Activated CD8-positive, alpha-beta T cell treated with anti-CD3 and anti-CD28 coated beads for 36 hours (primary cell): ENCODE measurements around the gene DYRK1A. TPM values are rescaled to one million over a fixed set of nuclear protein-coding genes. Genes with fewer than 3 reads are reported as not detected.

ENCODE experiments used
- ATAC-seq: fragments of 200-7000 bp; cut with Tn5 transposase; one replicate; pipeline ENCODE4 v1.10.0; 2021; ENCODE audit warnings: mild to moderate bottlenecking, moderate library complexity
- CTCF ChIA-PET: fragments of 350-600 bp; sonication (Branson Sonifier 250); formaldehyde crosslinking; loops from one replicate; lab custom pipeline; 2021; ENCODE audit warnings: antibody characterized with exemption; lab: Charles Lee
- POLR2A ChIA-PET: fragments of 350-600 bp; sonication (Branson Sonifier 250); formaldehyde crosslinking; loops from one replicate; lab custom pipeline; 2021; ENCODE audit warnings: antibody characterized with exemption; lab: Charles Lee
- DNase-seq: peaks from one replicate; pipeline ENCODE4 v3.0.0-alpha.2; 2020
- H3K27ac Mint-ChIP-seq: one replicate; pipeline ENCODE4 v1.8.0; 2021; ENCODE audit warnings: mild to moderate bottlenecking, mixed read lengths
- H3K27me3 Mint-ChIP-seq: one replicate; pipeline ENCODE4 v1.8.0; 2021; ENCODE audit warnings: mixed read lengths
- H3K36me3 Mint-ChIP-seq: one replicate; pipeline ENCODE4 v1.8.0; 2021; ENCODE audit warnings: low read depth, mixed read lengths
- H3K4me1 Mint-ChIP-seq: one replicate; pipeline ENCODE4 v1.8.0; 2021; ENCODE audit warnings: low read depth, mixed read lengths
- H3K4me3 Mint-ChIP-seq: one replicate; pipeline ENCODE4 v1.8.0; 2021; ENCODE audit warnings: mild to moderate bottlenecking, moderate library complexity, mixed read lengths
- H3K9me3 Mint-ChIP-seq: one replicate; pipeline ENCODE4 v1.8.0; 2021; ENCODE audit warnings: mixed read lengths
- intact Hi-C: fragments of 100-400 bp; cut with micrococcal nuclease; formaldehyde crosslinking; loops from one replicate; pipeline ENCODE4 v1.10.0; 2022
- total RNA-seq, 2 experiments: library from RNA; stranded (reverse); gene quantifications; one replicate each; pipeline ENCODE4 v1.2.3, GENCODE V29; 2021
- TF ChIP-seq, protein P1 (sequence below): fragments of 200-600 bp; IDR thresholded peaks from one replicate; pipeline ENCODE4 v1.8.0; 2022; ENCODE audit warnings: antibody characterized with exemption, mild to moderate bottlenecking

The DYRK1A gene
- total RNA-seq, 2 experiments from 2014 or later, result 57.5 to 58.7 TPM

DNA sequence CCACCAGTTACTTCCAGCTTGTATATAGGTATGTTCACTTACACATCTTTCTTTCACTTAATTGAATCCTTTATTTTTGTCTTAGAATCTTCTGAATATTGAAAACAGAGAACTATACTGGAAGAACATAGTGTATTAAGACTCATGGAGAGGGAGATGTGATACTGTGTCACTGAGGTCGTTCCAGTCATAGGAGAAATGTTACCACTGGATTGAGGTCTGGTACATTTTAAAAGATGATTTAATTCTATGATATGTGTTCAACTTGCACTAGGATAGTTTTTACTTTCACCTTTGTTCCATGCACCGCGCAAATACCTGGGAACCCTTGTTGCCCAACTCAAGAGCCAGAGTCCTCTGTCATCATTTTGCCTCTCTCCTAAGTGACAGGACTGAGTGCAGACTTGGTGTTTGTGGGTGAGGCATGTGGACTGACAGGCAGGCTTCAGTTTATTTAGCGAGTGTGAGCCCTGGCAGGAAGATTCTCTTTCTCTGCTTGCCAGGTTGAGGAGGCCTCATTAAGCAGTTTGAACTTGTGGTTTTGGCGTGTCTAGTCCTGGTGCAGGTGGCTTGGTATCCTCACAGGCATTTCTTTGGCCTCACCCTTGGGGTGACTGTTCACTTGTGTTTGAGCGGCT, 63.7 kb downstream of the DYRK1A start:
- Mint-ChIP-seq H3K9me3 (peaks cover 1% of the 10 kb centered on the region), H3K4me3 (no peak overlapping the region), H3K27me3 (no peaks in the 10 kb centered on the region), H3K4me1 (peaks cover 58% of the 10 kb centered on the region), H3K27ac (peak overlapping the region; percentile 66), H3K36me3 (peaks cover 33% of the 10 kb centered on the region)
- ChIA-PET POLR2A (interaction anchor here (1.3 kb wide), 1 partner anchor 18 kb away, joined by 4 read pairs; no protein-coding TSS in a partner anchor), CTCF (interaction anchor here (1.1 kb wide), 1 partner anchor 12 kb away, joined by 3 read pairs; no protein-coding TSS in a partner anchor)
- ATAC-seq, result peak; percentile 17
- TF ChIP-seq, protein P1, sequence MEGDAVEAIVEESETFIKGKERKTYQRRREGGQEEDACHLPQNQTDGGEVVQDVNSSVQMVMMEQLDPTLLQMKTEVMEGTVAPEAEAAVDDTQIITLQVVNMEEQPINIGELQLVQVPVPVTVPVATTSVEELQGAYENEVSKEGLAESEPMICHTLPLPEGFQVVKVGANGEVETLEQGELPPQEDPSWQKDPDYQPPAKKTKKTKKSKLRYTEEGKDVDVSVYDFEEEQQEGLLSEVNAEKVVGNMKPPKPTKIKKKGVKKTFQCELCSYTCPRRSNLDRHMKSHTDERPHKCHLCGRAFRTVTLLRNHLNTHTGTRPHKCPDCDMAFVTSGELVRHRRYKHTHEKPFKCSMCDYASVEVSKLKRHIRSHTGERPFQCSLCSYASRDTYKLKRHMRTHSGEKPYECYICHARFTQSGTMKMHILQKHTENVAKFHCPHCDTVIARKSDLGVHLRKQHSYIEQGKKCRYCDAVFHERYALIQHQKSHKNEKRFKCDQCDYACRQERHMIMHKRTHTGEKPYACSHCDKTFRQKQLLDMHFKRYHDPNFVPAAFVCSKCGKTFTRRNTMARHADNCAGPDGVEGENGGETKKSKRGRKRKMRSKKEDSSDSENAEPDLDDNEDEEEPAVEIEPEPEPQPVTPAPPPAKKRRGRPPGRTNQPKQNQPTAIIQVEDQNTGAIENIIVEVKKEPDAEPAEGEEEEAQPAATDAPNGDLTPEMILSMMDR, result no peak
- intact Hi-C loops, result no loop called here
- no peak for DNase-seq

DNA sequence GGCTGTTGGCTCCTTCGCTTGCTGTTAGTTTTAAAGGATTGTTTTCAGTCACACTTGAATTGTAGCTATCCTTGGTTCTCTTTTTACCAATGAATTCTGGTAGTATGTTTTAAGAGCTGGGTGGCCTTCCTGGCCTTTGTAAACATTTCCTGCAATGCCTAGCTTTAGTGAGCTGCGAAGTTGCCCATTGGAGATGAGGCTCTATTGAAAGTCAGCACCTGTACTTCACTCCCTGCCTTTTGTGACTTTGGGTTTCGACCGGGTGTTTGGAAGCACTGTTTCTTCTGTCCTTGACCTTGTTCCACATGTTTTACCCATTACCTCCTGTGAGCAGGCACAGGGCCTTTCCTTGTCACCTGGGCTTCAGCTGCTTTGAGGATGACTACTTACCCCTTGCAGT, 64.7 kb downstream of the DYRK1A start:
- Mint-ChIP-seq H3K4me1 (peaks cover 53% of the 10 kb centered on the region), H3K4me3 (no peak overlapping the region), H3K36me3 (peaks cover 25% of the 10 kb centered on the region), H3K9me3 (no peaks in the 10 kb centered on the region), H3K27ac (peak overlapping the region; percentile 48), H3K27me3 (no peaks in the 10 kb centered on the region)
- intact Hi-C loops, result no loop called here
- ChIA-PET POLR2A (interaction anchor here (0.7 to 1.6 kb wide), 2 partner anchors 26 to 32 kb away, joined by 3 to 4 read pairs; no protein-coding TSS in a partner anchor), CTCF (interaction anchor here (0.9 to 2.1 kb wide), 5 partner anchors 12 to 30 kb away, joined by 3 to 6 read pairs (median 3); no protein-coding TSS in a partner anchor)
- no peak for ATAC-seq
- DNase-seq, result no peak
- TF ChIP-seq, protein P1, result no peak

DNA sequence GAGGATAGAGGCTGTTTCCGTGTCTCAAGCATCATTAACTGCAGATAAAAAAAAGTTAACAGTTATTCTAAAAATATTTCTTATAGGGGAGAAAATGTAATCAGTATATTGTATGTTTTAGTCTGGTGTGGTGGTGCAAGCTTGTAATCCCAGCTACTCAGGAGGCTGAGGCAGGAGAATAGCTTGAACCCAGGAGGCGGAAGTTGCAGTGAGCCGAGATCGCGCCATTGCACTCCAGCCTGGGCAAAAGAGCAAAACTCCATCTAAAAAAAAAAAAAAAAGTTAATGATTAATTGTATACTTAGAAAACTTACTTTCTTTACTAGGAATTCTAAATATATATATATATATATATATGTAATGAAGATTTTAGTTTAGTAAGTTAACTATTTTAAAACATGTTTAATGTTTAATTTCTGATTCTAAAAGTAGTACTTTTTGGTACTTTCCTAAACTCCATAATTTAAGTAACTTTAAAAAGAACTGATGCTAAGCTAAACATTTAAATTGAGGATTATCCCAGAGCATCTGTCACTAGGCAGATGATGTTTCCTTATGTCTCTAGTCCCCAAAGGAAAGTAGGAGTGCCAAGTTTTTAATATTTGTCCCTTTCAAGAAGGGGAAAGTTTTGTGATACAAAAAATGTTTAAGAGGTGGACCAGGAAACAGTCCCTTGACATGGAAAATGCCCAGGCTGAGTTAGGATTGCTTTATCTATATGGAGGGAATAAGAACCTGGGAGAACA, 66.3 kb downstream of the DYRK1A start:
- Mint-ChIP-seq H3K27ac (no peak overlapping the region), H3K27me3 (no peaks in the 10 kb centered on the region), H3K36me3 (peaks cover 24% of the 10 kb centered on the region), H3K4me1 (peaks cover 50% of the 10 kb centered on the region), H3K4me3 (no peak overlapping the region), H3K9me3 (no peaks in the 10 kb centered on the region)
- TF ChIP-seq, protein P1, result no peak
- CTCF ChIA-PET, result interaction anchor here (2.1 kb wide), 1 partner anchor 10 kb away, joined by 6 read pairs; no protein-coding TSS in a partner anchor
- intact Hi-C loops, result no loop called here
- DNase-seq (no peak), ATAC-seq (no peak)
- POLR2A ChIA-PET, result interaction anchor here (1.0 to 1.6 kb wide), 2 partner anchors 30 to 208 kb away, joined by 3 to 4 read pairs; no protein-coding TSS in a partner anchor

DNA sequence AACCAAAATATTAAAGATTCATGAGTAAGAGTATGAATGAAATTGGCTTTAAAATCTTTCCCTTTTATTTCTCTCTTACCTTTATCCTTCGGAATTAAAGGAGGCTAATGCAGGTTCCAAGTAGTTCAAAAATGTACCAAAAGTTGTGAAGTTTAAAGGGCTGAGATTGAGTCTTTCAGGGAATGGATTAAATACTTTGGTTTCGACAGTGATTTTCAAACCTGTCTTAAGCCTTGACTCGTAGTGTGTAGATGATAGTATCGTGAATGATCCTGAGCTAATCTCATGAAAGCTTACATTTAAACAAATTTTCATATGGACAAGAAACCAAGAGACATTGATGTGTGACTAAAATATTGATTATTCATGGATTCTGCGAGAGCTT, 66.9 kb downstream of the DYRK1A start:
- Mint-ChIP-seq H3K9me3 (no peaks in the 10 kb centered on the region), H3K4me3 (no peak overlapping the region), H3K27me3 (no peaks in the 10 kb centered on the region), H3K4me1 (peaks cover 46% of the 10 kb centered on the region), H3K36me3 (peaks cover 20% of the 10 kb centered on the region), H3K27ac (no peak overlapping the region)
- POLR2A ChIA-PET, result interaction anchor here (1.0 kb wide), 1 partner anchor 208 kb away, joined by 3 read pairs; no protein-coding TSS in a partner anchor
- TF ChIP-seq, protein P1, result no peak
- intact Hi-C loops, result no loop called here
- CTCF ChIA-PET, result no interaction called here
- no peak for ATAC-seq
- no peak for DNase-seq
